ENCODE measurements around the gene PLA2G10. TPM values are rescaled to one million over a fixed set of nuclear protein-coding genes. Genes with fewer than 3 reads are reported as not detected.

Gene PLA2G10
- total RNA-seq, 2 donors from 2014 or later: 0.53 to 0.64 TPM

DNA sequence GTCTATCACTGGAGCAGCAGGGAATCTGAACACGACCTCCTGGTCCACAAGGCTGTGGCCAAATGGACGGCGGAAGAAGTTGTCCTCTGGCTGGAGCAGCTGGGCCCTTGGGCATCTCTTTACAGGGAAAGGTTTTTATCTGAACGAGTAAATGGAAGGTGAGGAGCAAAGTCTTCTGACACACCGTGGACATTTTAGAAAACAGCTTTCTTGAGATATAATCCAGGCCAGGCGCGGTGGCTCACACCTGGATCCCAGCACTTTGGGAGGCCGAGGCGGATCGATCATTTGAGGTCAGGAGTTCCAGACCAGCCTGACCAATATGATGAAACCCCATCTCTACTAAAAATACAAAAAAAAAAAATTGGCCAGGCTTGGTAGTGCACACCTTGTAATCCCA, 44.3 kb downstream of the PLA2G10 start:
- TF ChIP-seq, protein P1, sequence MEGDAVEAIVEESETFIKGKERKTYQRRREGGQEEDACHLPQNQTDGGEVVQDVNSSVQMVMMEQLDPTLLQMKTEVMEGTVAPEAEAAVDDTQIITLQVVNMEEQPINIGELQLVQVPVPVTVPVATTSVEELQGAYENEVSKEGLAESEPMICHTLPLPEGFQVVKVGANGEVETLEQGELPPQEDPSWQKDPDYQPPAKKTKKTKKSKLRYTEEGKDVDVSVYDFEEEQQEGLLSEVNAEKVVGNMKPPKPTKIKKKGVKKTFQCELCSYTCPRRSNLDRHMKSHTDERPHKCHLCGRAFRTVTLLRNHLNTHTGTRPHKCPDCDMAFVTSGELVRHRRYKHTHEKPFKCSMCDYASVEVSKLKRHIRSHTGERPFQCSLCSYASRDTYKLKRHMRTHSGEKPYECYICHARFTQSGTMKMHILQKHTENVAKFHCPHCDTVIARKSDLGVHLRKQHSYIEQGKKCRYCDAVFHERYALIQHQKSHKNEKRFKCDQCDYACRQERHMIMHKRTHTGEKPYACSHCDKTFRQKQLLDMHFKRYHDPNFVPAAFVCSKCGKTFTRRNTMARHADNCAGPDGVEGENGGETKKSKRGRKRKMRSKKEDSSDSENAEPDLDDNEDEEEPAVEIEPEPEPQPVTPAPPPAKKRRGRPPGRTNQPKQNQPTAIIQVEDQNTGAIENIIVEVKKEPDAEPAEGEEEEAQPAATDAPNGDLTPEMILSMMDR (conservative IDR thresholded peaks at IDR 0.05): no peak
- Mint-ChIP-seq H3K4me1 (peaks cover 19% of the 10 kb centered on the region), H3K27ac (peak overlapping the region; percentile 75), H3K36me3 (ENCODE audit: low read depth) (peaks cover 63% of the 10 kb centered on the region), H3K4me3 (no peak overlapping the region), H3K9me3 (no peaks in the 10 kb centered on the region), H3K27me3 (ENCODE audit: insufficient read depth) (no peaks in the 10 kb centered on the region)
- whole genome bisulfite sequencing, 2 experiments (ENCODE audit: insufficient coverage in 1 of 2, insufficient read length in 1 of 2): 93 to 94% methylated on average over 10 of the region's 10 CpGs
- Histone ChIP-seq H3K9ac (ENCODE audit: extremely low read depth, low read length, poor library complexity, severe bottlenecking) (no peak overlapping the region), H3K27ac (ENCODE audit: low read depth, low read length) (no peak overlapping the region), H3K4me1 (ENCODE audit: control insufficient read depth, insufficient read depth, low read length) (no peaks in the 10 kb centered on the region), H3K4me3 (ENCODE audit: low read length) (no peak overlapping the region), H3K36me3 (ENCODE audit: control insufficient read depth, insufficient read depth, low read length) (peaks cover 86% of the 10 kb centered on the region), H3K27me3 (ENCODE audit: control insufficient read depth, insufficient read depth, low read length, poor library complexity, severe bottlenecking) (no peaks in the 10 kb centered on the region), H3K9me3 (ENCODE audit: control insufficient read depth, low read length) (no peaks in the 10 kb centered on the region)
- DNase-seq: no peak

DNA sequence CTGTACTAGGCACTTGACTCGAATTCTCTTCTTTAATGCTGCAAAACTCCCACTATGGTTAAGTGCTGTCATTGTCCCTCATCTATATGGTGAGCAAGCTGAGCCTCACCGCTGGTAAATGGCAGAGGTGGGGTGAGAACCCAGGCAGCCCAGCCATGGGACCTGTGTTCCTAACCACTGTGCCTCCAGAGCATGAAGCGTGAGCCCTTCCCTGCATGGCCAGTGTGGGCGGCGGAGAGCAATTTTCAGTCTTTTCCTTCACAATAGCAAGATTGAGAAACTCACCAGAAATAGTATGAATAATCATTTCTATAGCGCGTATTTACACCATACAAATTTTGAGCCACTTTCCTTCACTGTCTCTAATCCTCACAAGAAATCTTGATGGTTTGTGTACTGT, 52.2 kb downstream of the PLA2G10 start:
- Histone ChIP-seq H3K36me3 (ENCODE audit: control insufficient read depth, insufficient read depth, low read length) (peaks cover 72% of the 10 kb centered on the region), H3K4me1 (ENCODE audit: control insufficient read depth, insufficient read depth, low read length) (peaks cover 3% of the 10 kb centered on the region), H3K9me3 (ENCODE audit: control insufficient read depth, low read length) (no peaks in the 10 kb centered on the region), H3K27ac (ENCODE audit: low read depth, low read length) (no peak overlapping the region), H3K27me3 (ENCODE audit: control insufficient read depth, insufficient read depth, low read length, poor library complexity, severe bottlenecking) (no peaks in the 10 kb centered on the region), H3K9ac (ENCODE audit: extremely low read depth, low read length, poor library complexity, severe bottlenecking) (no peak overlapping the region), H3K4me3 (ENCODE audit: low read length) (no peak overlapping the region)
- H3K36me3 Mint-ChIP-seq (ENCODE audit: low read depth): peaks cover 72% of the 10 kb centered on the region
- H3K4me1 Mint-ChIP-seq: peaks cover 18% of the 10 kb centered on the region
- no peak overlapping the region for H3K27ac Mint-ChIP-seq
- no peaks in the 10 kb centered on the region for H3K9me3 Mint-ChIP-seq
- WGBS, 2 experiments (ENCODE audit: insufficient coverage in 1 of 2, insufficient read length in 1 of 2): 91 to 94% methylated on average over 6 to 7 of the region's 7 CpGs
- TF ChIP-seq, protein P1 (conservative IDR thresholded peaks at IDR 0.05): peak; percentile 39
- no peak overlapping the region for H3K4me3 Mint-ChIP-seq
- no peaks in the 10 kb centered on the region for H3K27me3 Mint-ChIP-seq (ENCODE audit: insufficient read depth)
- peak; percentile 52 for DNase-seq

DNA sequence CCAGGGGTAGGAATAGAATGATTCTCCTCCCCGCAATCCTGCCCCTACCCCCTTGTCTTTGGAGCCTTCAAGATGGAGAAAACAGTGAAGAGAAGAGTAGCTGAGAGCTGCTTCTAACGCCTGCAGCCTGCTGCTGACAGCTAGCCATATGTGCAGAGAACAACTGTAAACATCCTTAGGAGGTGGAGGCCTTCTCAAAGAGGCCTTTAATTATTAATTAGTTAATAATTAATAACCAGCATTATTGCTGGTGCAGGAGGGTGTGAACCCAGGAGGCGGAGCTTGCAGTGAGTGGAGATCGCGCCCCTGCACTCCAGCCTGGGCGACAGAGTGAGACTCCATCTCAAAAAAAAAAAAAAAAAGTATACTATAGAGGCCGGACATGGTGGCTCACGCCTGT, 52.9 kb downstream of the PLA2G10 start:
- no peak for DNase-seq
- H3K9me3 Mint-ChIP-seq: no peaks in the 10 kb centered on the region
- TF ChIP-seq, protein P1 (conservative IDR thresholded peaks at IDR 0.05): no peak
- H3K4me3 ChIP-seq (ENCODE audit: low read length): no peak overlapping the region
- no peak overlapping the region for H3K27ac ChIP-seq (ENCODE audit: low read depth, low read length)
- no peak overlapping the region for H3K9ac ChIP-seq (ENCODE audit: extremely low read depth, low read length, poor library complexity, severe bottlenecking)
- no peaks in the 10 kb centered on the region for H3K27me3 Mint-ChIP-seq (ENCODE audit: insufficient read depth)
- peaks cover 68% of the 10 kb centered on the region for H3K36me3 Mint-ChIP-seq (ENCODE audit: low read depth)
- H3K4me1 ChIP-seq (ENCODE audit: control insufficient read depth, insufficient read depth, low read length): peaks cover 3% of the 10 kb centered on the region
- H3K4me1 Mint-ChIP-seq: peaks cover 25% of the 10 kb centered on the region
- H3K9me3 ChIP-seq (ENCODE audit: control insufficient read depth, low read length): no peaks in the 10 kb centered on the region
- no peak overlapping the region for H3K27ac Mint-ChIP-seq
- peaks cover 67% of the 10 kb centered on the region for H3K36me3 ChIP-seq (ENCODE audit: control insufficient read depth, insufficient read depth, low read length)
- H3K27me3 ChIP-seq (ENCODE audit: control insufficient read depth, insufficient read depth, low read length, poor library complexity, severe bottlenecking): no peaks in the 10 kb centered on the region
- no peak overlapping the region for H3K4me3 Mint-ChIP-seq
- WGBS, 2 experiments (ENCODE audit: insufficient coverage in 1 of 2, insufficient read length in 1 of 2): 95 to 100% methylated on average over 1 to 8 of the region's 8 CpGs

Measured in endodermal cell (in vitro differentiated cells).